Calu3 (cell line): ENCODE results near the gene CPSF3. TPM values are rescaled to one million over a fixed set of nuclear protein-coding genes. Genes with fewer than 3 reads are reported as not detected.

Source experiments
- BruUV-seq: library from RNA; stranded (reverse); fragments of 400-500 nt; replicated peaks from 2 replicates; lab custom pipeline; 2021; lab: Mats Ljungman, UMichigan
- CTCF ChIA-PET: fragments of 300-600 bp; sonication (Branson Sonifier 250); formaldehyde crosslinking; loops from one replicate; lab custom pipeline; 2022; ENCODE audit warnings: antibody characterized with exemption; lab: Charles Lee
- DNase-seq: peaks from one replicate; pipeline ENCODE4 v3.0.0; 2022
- H3K27ac Mint-ChIP-seq: one replicate; pipeline ENCODE4 v1.8.0; 2022; ENCODE audit warnings: mixed read lengths; ENCODE audit not compliant: unreplicated experiment
- H3K27me3 Mint-ChIP-seq: one replicate; pipeline ENCODE4 v1.8.0; 2022; ENCODE audit warnings: mixed read lengths; ENCODE audit not compliant: unreplicated experiment
- H3K36me3 Mint-ChIP-seq: one replicate; pipeline ENCODE4 v1.8.0; 2022; ENCODE audit warnings: mild to moderate bottlenecking, moderate library complexity, mixed read lengths; ENCODE audit not compliant: insufficient read depth, unreplicated experiment
- H3K4me1 Mint-ChIP-seq: one replicate; pipeline ENCODE4 v1.8.0; 2022; ENCODE audit warnings: mild to moderate bottlenecking, low read depth, mixed read lengths; ENCODE audit not compliant: unreplicated experiment
- H3K4me3 Mint-ChIP-seq: one replicate; pipeline ENCODE4 v1.8.0; 2022; ENCODE audit warnings: mild to moderate bottlenecking, low read depth, moderate library complexity, mixed read lengths; ENCODE audit not compliant: unreplicated experiment
- H3K9me3 Mint-ChIP-seq: one replicate; pipeline ENCODE4 v1.8.0; 2022; ENCODE audit warnings: low read depth, mixed read lengths; ENCODE audit not compliant: unreplicated experiment
- intact Hi-C: fragments of 100-400 bp; cut with micrococcal nuclease; formaldehyde crosslinking; loops from one replicate; pipeline ENCODE4 v1.10.0; 2022; ENCODE audit not compliant: unreplicated experiment
- total RNA-seq: library from RNA; stranded (reverse); gene quantifications from 2 replicates; pipeline ENCODE4 v1.2.3, GENCODE V29; 2022
- TF ChIP-seq, protein P1 (sequence below): fragments of 200-600 bp; IDR thresholded peaks from one replicate; pipeline ENCODE4 v1.8.0; 2022; ENCODE audit warnings: antibody characterized with exemption; ENCODE audit not compliant: unreplicated experiment

The CPSF3 gene
- total RNA-seq, 1 experiment from 2014 or later: 56.7 TPM

DNA sequence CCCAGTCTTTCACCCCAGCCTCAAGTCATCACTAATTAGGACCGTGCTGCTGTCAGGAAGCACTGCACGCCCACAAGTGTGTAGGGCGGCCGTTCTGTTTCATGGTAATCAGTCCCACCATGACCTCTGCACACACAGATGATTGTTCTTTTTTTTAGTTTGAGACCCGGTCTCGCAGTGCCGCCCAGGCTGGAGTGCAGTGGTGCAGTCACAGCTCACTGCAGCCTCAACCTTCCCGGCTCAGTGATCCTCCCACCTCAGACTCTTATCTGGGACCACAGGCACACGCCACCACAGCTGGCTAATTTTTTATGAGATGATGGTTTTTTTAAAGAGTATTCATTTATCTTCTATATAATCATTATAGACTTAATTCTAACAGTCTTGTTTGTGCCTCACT, 49.1 kb downstream of the CPSF3 start:
- Mint-ChIP-seq H3K27me3 (no peaks in the 10 kb centered on the region), H3K4me1 (no peaks in the 10 kb centered on the region), H3K36me3 (peaks cover 45% of the 10 kb centered on the region), H3K4me3 (no peak overlapping the region), H3K9me3 (peaks cover 3% of the 10 kb centered on the region), H3K27ac (no peak overlapping the region)
- intact Hi-C loops: no loop called here
- BruUV-seq: no TSS peak
- TF ChIP-seq, protein P1, sequence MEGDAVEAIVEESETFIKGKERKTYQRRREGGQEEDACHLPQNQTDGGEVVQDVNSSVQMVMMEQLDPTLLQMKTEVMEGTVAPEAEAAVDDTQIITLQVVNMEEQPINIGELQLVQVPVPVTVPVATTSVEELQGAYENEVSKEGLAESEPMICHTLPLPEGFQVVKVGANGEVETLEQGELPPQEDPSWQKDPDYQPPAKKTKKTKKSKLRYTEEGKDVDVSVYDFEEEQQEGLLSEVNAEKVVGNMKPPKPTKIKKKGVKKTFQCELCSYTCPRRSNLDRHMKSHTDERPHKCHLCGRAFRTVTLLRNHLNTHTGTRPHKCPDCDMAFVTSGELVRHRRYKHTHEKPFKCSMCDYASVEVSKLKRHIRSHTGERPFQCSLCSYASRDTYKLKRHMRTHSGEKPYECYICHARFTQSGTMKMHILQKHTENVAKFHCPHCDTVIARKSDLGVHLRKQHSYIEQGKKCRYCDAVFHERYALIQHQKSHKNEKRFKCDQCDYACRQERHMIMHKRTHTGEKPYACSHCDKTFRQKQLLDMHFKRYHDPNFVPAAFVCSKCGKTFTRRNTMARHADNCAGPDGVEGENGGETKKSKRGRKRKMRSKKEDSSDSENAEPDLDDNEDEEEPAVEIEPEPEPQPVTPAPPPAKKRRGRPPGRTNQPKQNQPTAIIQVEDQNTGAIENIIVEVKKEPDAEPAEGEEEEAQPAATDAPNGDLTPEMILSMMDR: no peak
- CTCF ChIA-PET: no interaction called here
- DNase-seq: no peak

DNA sequence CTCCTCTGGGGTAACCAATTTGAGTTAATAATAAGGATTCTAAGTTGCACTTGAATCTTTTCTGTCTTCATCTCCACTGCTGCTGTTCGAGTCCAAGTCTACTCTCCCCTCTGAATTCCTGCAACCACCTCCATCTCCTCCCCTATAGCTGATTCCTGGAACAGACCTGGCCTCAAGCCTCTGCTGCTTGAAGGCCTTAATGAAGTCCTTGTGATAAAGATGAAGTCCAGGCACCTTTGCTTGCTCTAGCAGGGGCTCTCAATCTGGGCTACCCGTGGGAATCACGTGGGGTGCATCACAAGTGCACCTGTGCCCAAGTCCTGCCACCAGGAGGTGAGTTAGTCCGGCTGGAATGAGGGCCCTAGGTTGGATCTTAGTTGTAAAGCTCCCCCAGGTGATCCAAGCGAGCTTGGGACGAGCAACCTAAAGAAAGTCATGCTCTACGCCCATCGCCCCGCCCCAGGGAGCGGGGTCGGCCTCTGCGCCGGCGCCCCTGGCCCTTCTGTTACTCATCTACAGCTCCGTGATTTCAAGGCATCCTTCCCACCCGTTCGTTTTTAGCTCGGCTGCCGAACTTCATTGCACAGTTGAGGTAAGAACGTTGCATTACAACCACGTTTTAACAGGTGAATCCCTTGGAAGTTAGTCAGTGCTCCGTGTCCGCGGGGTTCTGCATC, 50.0 kb downstream of the CPSF3 start:
- CTCF ChIA-PET: interaction anchor here (0.6 to 1.0 kb wide), 2 partner anchors 83 to 422 kb away, joined by 3 to 4 read pairs; partner anchors contain the start of gene ADAM17
- Mint-ChIP-seq H3K9me3 (peaks cover 3% of the 10 kb centered on the region), H3K36me3 (peaks cover 47% of the 10 kb centered on the region), H3K4me1 (no peaks in the 10 kb centered on the region), H3K27ac (peak overlapping the region; percentile 37), H3K27me3 (no peaks in the 10 kb centered on the region), H3K4me3 (peak overlapping the region; percentile 68)
- intact Hi-C loops: no loop called here
- BruUV-seq: no TSS peak
- TF ChIP-seq, protein P1: peak; percentile 35
- DNase-seq: peak; percentile 60

DNA sequence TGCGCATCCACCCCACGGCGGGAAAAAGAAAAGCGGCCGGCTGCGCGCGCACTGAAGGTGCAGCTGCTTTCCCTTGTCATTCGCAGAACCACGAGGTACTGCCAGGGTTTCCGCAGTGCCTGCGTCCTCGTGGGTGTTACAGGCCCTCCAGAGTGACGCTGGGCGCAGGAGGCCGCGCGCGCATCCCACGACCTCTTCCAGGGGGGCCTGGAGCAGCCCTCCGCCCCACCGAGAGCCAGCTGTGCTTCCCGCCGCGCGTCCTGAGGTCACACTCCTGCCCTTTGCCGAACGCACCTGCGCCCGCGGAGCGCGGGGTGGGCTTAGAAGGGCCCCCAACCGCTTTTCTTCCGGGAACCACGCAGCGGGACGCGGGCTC, 50.5 kb downstream of the CPSF3 start:
- CTCF ChIA-PET: interaction anchor here (0.6 to 1.0 kb wide), 3 partner anchors 82 to 422 kb away, joined by 3 to 4 read pairs (median 3); partner anchors contain the start of gene ADAM17
- TF ChIP-seq, protein P1: no peak
- no peak overlapping the region for H3K27ac Mint-ChIP-seq
- intact Hi-C loops: no loop called here
- H3K27me3 Mint-ChIP-seq: no peaks in the 10 kb centered on the region
- H3K36me3 Mint-ChIP-seq: peaks cover 52% of the 10 kb centered on the region
- H3K4me3 Mint-ChIP-seq: peak overlapping the region; percentile 68
- peaks cover 3% of the 10 kb centered on the region for H3K9me3 Mint-ChIP-seq
- no peaks in the 10 kb centered on the region for H3K4me1 Mint-ChIP-seq
- peak; percentile 6 for DNase-seq
- BruUV-seq: no TSS peak

DNA sequence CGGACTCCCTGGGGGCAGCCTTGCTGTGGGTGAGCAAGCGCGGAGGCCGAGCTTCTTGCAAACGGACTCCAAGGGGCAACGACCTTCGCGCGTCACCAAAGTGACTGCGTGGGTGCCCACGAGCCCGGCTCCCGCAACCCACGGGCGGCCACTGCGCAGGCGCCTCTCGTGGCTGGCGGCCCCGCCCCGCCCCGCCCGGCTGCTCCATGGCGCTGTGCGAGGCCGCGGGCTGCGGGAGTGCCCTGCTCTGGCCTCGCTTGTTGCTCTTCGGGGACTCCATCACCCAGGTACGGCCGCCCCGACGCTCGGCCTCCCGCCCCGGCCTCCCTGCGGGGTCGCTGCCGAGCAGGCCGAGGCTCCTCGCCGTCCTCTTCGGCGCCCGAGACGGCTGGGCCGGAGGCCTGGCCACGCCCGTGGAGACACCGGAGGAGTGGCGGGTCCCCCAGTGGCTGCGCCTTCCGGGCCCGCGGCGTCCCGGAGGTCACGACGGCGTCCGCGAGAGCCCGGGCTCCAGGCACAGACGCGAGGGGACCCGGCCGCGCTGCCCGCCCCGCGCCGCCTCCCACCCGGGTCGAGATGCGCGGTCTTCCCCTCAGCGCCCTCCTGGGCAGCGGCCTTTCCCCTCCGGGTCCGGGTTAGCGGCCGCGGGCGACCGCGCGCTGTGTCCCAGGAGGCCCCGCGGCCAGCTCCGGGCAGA, 51.1 kb downstream of the CPSF3 start, which contains the start of gene IAH1:
Gene IAH1 (plus strand): TSS at position 191 of the 697 bp plus-strand sequence. CDS start 16 bp downstream, at position 207.
- peak; percentile 53 for DNase-seq
- CTCF ChIA-PET: interaction anchor here (0.6 to 1.1 kb wide), 4 partner anchors 31 to 107 kb away, joined by 3 to 6 read pairs (median 3); partner anchors contain the start of gene ADAM17
- peak within 1 kb of the TSS; percentile 37 for H3K27ac Mint-ChIP-seq
- peak within 1 kb of the TSS; percentile 68 for H3K4me3 Mint-ChIP-seq
- intact Hi-C loops: no loop called here
- H3K9me3 Mint-ChIP-seq: peaks cover 3% of the 10 kb centered on the region
- BruUV-seq: no TSS peak
- no peaks in the 10 kb centered on the region for H3K4me1 Mint-ChIP-seq
- no peaks in the 10 kb centered on the region for H3K27me3 Mint-ChIP-seq
- peaks cover 57% of the 10 kb centered on the region for H3K36me3 Mint-ChIP-seq
- TF ChIP-seq, protein P1: no peak
